ENCODE measurements around the gene FBRSL1. TPM values are rescaled to one million over a fixed set of nuclear protein-coding genes. Genes with fewer than 3 reads are reported as not detected.

FBRSL1 gene
- total and polyA plus RNA-seq, 2 of the 8 experiments (the other 6 are each of a cell fraction or from before 2014, with no cell fraction given), result 18.4 to 109 TPM

GRCh38 chr12:132448463-132448820, 41.5 kb upstream of the FBRSL1 start:
- H2BK120ac ChIP-seq (replicated peaks; ENCODE audit: low read depth, low read length), result no peak overlapping the region
- no peak overlapping the region for H4K91ac ChIP-seq (replicated peaks; ENCODE audit: insufficient read length, low read length)
- DNase-seq (ENCODE audit: low read depth in 1 of 2, low spot score in 2 of 2) (no peak), FAIRE-seq (no peak)
- H3K79me1 ChIP-seq (ENCODE audit: low read depth, low read length), result no peaks in the 10 kb centered on the region; the same call in 1 of the 2 replicates
- H3K4me3 ChIP-seq (ENCODE audit: extremely low read depth in 1 of 4, insufficient read depth in 2 of 4, low read depth in 3 of 4, low read length in 4 of 4), result no peak overlapping the region
- peaks cover 0 to 2% of the 10 kb centered on the region in 2 experiments for H4K20me1 ChIP-seq (replicated peaks in 1 of 2; ENCODE audit: control insufficient read depth in 1 of 2, insufficient read depth in 2 of 2, low read length in 2 of 2)
- H3K56ac ChIP-seq (replicated peaks; ENCODE audit: insufficient read length, low read depth, low read length), result no peak overlapping the region
- no peak overlapping the region for H2AK5ac ChIP-seq (ENCODE audit: low read depth, low read length)
- H2BK12ac ChIP-seq (ENCODE audit: low read depth, low read length), result no peak overlapping the region
- H3K23ac ChIP-seq (ENCODE audit: insufficient read length), result no peak overlapping the region
- H4K8ac ChIP-seq (ENCODE audit: extremely low read depth, insufficient read depth, low read length), result no peak overlapping the region
- no peaks in the 10 kb centered on the region; the same call in 1 of the 2 replicates for H3K23me2 ChIP-seq (ENCODE audit: low read depth, low read length)
- whole genome bisulfite sequencing, 2 experiments (ENCODE audit: extremely low coverage in 1 of 2, insufficient coverage in 1 of 2, insufficient read length in 1 of 2, insufficient replicate concordance in 2 of 2, low coverage in 1 of 2, low lambda C conversion rate in 2 of 2, missing lambda C conversion rate in 1 of 2), result 85% methylated on average over 10 of the region's 10 CpGs; no CpG with 5 or more reads in 1 of the 2 experiments
- ChIA-PET POLR2A (ENCODE audit: partially characterized antibody) (interaction anchor here (1.6 kb wide), 1 partner anchor 20 kb away, joined by 4 read pairs; no protein-coding TSS in a partner anchor), CTCF (ENCODE audit: partially characterized antibody) (interaction anchor here (0.7 to 1.6 kb wide), 8 partner anchors 10 to 113 kb away, joined by 3 to 4 read pairs (median 3); no protein-coding TSS in a partner anchor)
- H3K4me2 ChIP-seq (ENCODE audit: insufficient read depth in 1 of 2, low read depth in 2 of 2, low read length in 2 of 2), result no peak overlapping the region
- H3K4me1 ChIP-seq (replicated peaks in 1 of 4; ENCODE audit: control insufficient read depth in 3 of 4, insufficient read depth in 4 of 4, low read length in 3 of 4), result peaks cover 0 to 6% (median 3%) of the 10 kb centered on the region in 4 experiments; a peak in 4 of 7 replicates
- no peak overlapping the region for H2AFZ ChIP-seq (ENCODE audit: low read length)
- H3K79me2 ChIP-seq (ENCODE audit: control insufficient read depth in 1 of 2, insufficient read depth in 2 of 2, low read length in 2 of 2), result no peaks in the 10 kb centered on the region
- peaks cover 5 to 69% (median 55%) of the 10 kb centered on the region in 4 experiments for H3K27me3 ChIP-seq (replicated peaks in 1 of 4; ENCODE audit: control insufficient read depth in 3 of 4, extremely low read depth in 1 of 4, insufficient read depth in 3 of 4, low read length in 3 of 4)
- H2BK20ac ChIP-seq (ENCODE audit: low read length), result no peak overlapping the region
- H3K4ac ChIP-seq (replicated peaks; ENCODE audit: insufficient read length, low read depth, low read length), result no peak overlapping the region
- no peak overlapping the region for H3K27ac ChIP-seq (ENCODE audit: low read depth, low read length)
- H3K9ac ChIP-seq (replicated peaks in 1 of 4; ENCODE audit: extremely low read depth in 1 of 4, low read depth in 3 of 4, low read length in 3 of 4), result no peak overlapping the region
- H2BK5ac ChIP-seq (ENCODE audit: low read depth, low read length), result no peak overlapping the region
- no peak overlapping the region for H4K5ac ChIP-seq (ENCODE audit: insufficient read length, low read depth, low read length)
- no peak overlapping the region for H2BK15ac ChIP-seq (ENCODE audit: low read length)
- no peak overlapping the region for H3K18ac ChIP-seq (ENCODE audit: extremely low read depth, low read length)
- no peaks in the 10 kb centered on the region for H3K36me3 ChIP-seq (ENCODE audit: control insufficient read depth in 2 of 4, insufficient read depth in 4 of 4, low read length in 3 of 4)
- peaks cover 3 to 10% of the 10 kb centered on the region in 2 experiments; a peak in 2 of 4 replicates for H3K9me3 ChIP-seq (ENCODE audit: insufficient read depth in 2 of 2, low read depth in 1 of 2, low read length in 1 of 2)
- no peak overlapping the region for H3K14ac ChIP-seq (ENCODE audit: insufficient read length)
- TF ChIP-seq CHD2 (IDR thresholded peaks at IDR 0.05; ENCODE audit: low read length), result no peak
- no peak for TF ChIP-seq SIN3A (conservative IDR thresholded peaks at IDR 0.05 in 1 of 2, IDR thresholded peaks at IDR 0.05 in 1 of 2; ENCODE audit: low read depth in 1 of 2, low read length in 2 of 2)
- no peak for TF ChIP-seq MAFK (IDR thresholded peaks at IDR 0.05; ENCODE audit: low read depth, low read length)
- no peak for TF ChIP-seq RXRA (IDR thresholded peaks at IDR 0.05; ENCODE audit: insufficient read depth, low read depth, low read length)
- TF ChIP-seq EGR1 (IDR thresholded peaks at IDR 0.05; ENCODE audit: borderline replicate concordance, low read depth, low read length), result no peak
- TF ChIP-seq, protein P1, sequence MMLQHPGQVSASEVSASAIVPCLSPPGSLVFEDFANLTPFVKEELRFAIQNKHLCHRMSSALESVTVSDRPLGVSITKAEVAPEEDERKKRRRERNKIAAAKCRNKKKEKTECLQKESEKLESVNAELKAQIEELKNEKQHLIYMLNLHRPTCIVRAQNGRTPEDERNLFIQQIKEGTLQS (IDR thresholded peaks at IDR 0.05; ENCODE audit: insufficient read depth, low read depth, low read length), result no peak
- TF ChIP-seq TBP (IDR thresholded peaks at IDR 0.05; ENCODE audit: low read depth, low read length), result no peak
- TF ChIP-seq ATF2 (IDR thresholded peaks at IDR 0.05; ENCODE audit: low read length), result no peak
- TF ChIP-seq, protein P2, sequence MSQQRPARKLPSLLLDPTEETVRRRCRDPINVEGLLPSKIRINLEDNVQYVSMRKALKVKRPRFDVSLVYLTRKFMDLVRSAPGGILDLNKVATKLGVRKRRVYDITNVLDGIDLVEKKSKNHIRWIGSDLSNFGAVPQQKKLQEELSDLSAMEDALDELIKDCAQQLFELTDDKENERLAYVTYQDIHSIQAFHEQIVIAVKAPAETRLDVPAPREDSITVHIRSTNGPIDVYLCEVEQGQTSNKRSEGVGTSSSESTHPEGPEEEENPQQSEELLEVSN (IDR thresholded peaks at IDR 0.05), result no peak
- no peak for TF ChIP-seq CREB1 (IDR thresholded peaks at IDR 0.05)
- no peak for TF ChIP-seq CHD1 (IDR thresholded peaks at IDR 0.05; ENCODE audit: low read depth, low read length)
- no peak for TF ChIP-seq SIX5 (IDR thresholded peaks at IDR 0.05; ENCODE audit: low read depth, low read length)
